ENCODE data around the gene THSD4. TPM values are rescaled to one million over a fixed set of nuclear protein-coding genes. Genes with fewer than 3 reads are reported as not detected.

THSD4 gene
- total RNA-seq, 1 donor from 2014 or later: 2.5 TPM

- no peak for TF ChIP-seq EZH2 (IDR thresholded peaks at IDR 0.05; ENCODE audit: insufficient read depth, low read length)
- TF ChIP-seq CTCF (IDR thresholded peaks at IDR 0.05; ENCODE audit: insufficient read depth, low read depth, low read length): no peak
- H3K9me3 Mint-ChIP-seq (ENCODE audit: unreplicated experiment): peaks cover 7% of the 10 kb centered on the region
- no peak overlapping the region for H2AFZ ChIP-seq (ENCODE audit: low read depth, low read length)
- no peaks in the 10 kb centered on the region for H3K36me3 ChIP-seq (ENCODE audit: insufficient read depth, low read length)
- peaks cover 2% of the 10 kb centered on the region for H3K36me3 Mint-ChIP-seq (ENCODE audit: low read depth, unreplicated experiment)
- H3K4me1 Mint-ChIP-seq (ENCODE audit: low read depth, unreplicated experiment): peaks cover 1% of the 10 kb centered on the region
- H3K79me2 ChIP-seq (ENCODE audit: insufficient read depth, low read length): no peaks in the 10 kb centered on the region
- peak overlapping the region; percentile 83 for H3K27ac ChIP-seq (ENCODE audit: low read depth, low read length)
- no peak for DNase-seq (ENCODE audit: low read depth)
- H3K27me3 ChIP-seq (ENCODE audit: insufficient read depth, low read length): no peaks in the 10 kb centered on the region
- no peaks in the 10 kb centered on the region for H4K20me1 ChIP-seq (ENCODE audit: insufficient read depth, low read length)
- no peak for FAIRE-seq
- H3K4me3 ChIP-seq (ENCODE audit: insufficient read depth, low read depth, low read length): no peak overlapping the region
- no peak overlapping the region for H3K27ac Mint-ChIP-seq (ENCODE audit: unreplicated experiment)
- peaks cover 7% of the 10 kb centered on the region for H3K27me3 Mint-ChIP-seq (ENCODE audit: low read depth, unreplicated experiment)
- H3K9ac ChIP-seq (ENCODE audit: low read length): peak overlapping the region; percentile 45
- H3K4me1 ChIP-seq (ENCODE audit: insufficient read depth, low read length): peaks cover 32% of the 10 kb centered on the region
- H3K9me3 ChIP-seq (ENCODE audit: insufficient read depth, low read depth, low read length): no peaks in the 10 kb centered on the region
- H3K4me2 ChIP-seq (ENCODE audit: low read length): peak overlapping the region; percentile 53
- no peak overlapping the region for H3K4me3 Mint-ChIP-seq (ENCODE audit: unreplicated experiment)
Observed at GRCh38 chr15:71078506-71079207, 36.6 kb upstream of the THSD4 start.

GRCh38 chr15:71079208-71080044 lies 35.8 kb upstream of the THSD4 start:
- Histone ChIP-seq H2AFZ (ENCODE audit: low read depth, low read length) (no peak overlapping the region), H3K4me3 (ENCODE audit: insufficient read depth, low read depth, low read length) (no peak overlapping the region), H4K20me1 (ENCODE audit: insufficient read depth, low read length) (no peaks in the 10 kb centered on the region), H3K4me1 (ENCODE audit: insufficient read depth, low read length) (peaks cover 35% of the 10 kb centered on the region), H3K9ac (ENCODE audit: low read length) (peak overlapping the region; percentile 48), H3K27me3 (ENCODE audit: insufficient read depth, low read length) (no peaks in the 10 kb centered on the region), H3K9me3 (ENCODE audit: insufficient read depth, low read depth, low read length) (no peaks in the 10 kb centered on the region), H3K36me3 (ENCODE audit: insufficient read depth, low read length) (no peaks in the 10 kb centered on the region), H3K79me2 (ENCODE audit: insufficient read depth, low read length) (no peaks in the 10 kb centered on the region), H3K4me2 (ENCODE audit: low read length) (peak overlapping the region; percentile 53), H3K27ac (ENCODE audit: low read depth, low read length) (peak overlapping the region; percentile 83)
- Mint-ChIP-seq H3K4me3 (ENCODE audit: unreplicated experiment) (no peak overlapping the region), H3K4me1 (ENCODE audit: low read depth, unreplicated experiment) (peaks cover 1% of the 10 kb centered on the region), H3K36me3 (ENCODE audit: low read depth, unreplicated experiment) (peaks cover 2% of the 10 kb centered on the region), H3K9me3 (ENCODE audit: unreplicated experiment) (peaks cover 7% of the 10 kb centered on the region), H3K27me3 (ENCODE audit: low read depth, unreplicated experiment) (peaks cover 7% of the 10 kb centered on the region), H3K27ac (ENCODE audit: unreplicated experiment) (no peak overlapping the region)
- TF ChIP-seq CTCF (IDR thresholded peaks at IDR 0.05; ENCODE audit: insufficient read depth, low read depth, low read length) (no peak), EZH2 (IDR thresholded peaks at IDR 0.05; ENCODE audit: insufficient read depth, low read length) (no peak)
- peak; percentile 92 for DNase-seq (ENCODE audit: low read depth)
- peak; percentile 92 for FAIRE-seq
